ENCODE results near the gene MRPS15.

GRCh38 chr1:36453600-36454388 is 10.4 kb downstream of the MRPS15 start:
- TF ChIP-seq CTCF (conservative IDR thresholded peaks at IDR 0.05) (no peak), ZFX (IDR thresholded peaks at IDR 0.05) (no peak)
